COLO829 (cell line): ENCODE data around the gene STX7.
"Not testable (repeated sequence)": the region's sequence is repeated elsewhere in the genome, so short reads cannot be mapped to it uniquely, and the experiment has no call there.

Source experiments
- DNase-seq: peaks from one replicate; pipeline ENCODE4 v3.0.0; 2012; ENCODE audit warnings: low spot score

Gene STX7

GRCh38 chr6:132512638-132513632 lies at the start of gene STX7:
Gene STX7, minus strand, starts transcription at chr6:132513116. Its CDS starts 9,586 bp downstream, at chr6:132503530.
- peak; percentile 87 for DNase-seq

GRCh38 chr6:132560087-132560486 lies 47.2 kb upstream of the STX7 start:
- DNase-seq: not testable (repeated sequence)

GRCh38 chr6:132552372-132552771 lies 39.5 kb upstream of the STX7 start, which contains the start of gene TAAR8:
Gene TAAR8, plus strand, starts transcription at chr6:132552672. Its CDS starts 21 bp downstream, at chr6:132552693.
- DNase-seq: no peak

GRCh38 chr6:132551214-132551613 lies 38.3 kb upstream of the STX7 start:
- DNase-seq: no peak

GRCh38 chr6:132548746-132549463 lies 36.0 kb upstream of the STX7 start:
- DNase-seq: no peak

GRCh38 chr6:132544826-132545225 lies 31.9 kb upstream of the STX7 start:
- DNase-seq: no peak

GRCh38 chr6:132537977-132538376 lies 25.1 kb upstream of the STX7 start, which contains the start of gene TAAR9:
Gene TAAR9, plus strand, starts transcription at chr6:132538277. Its CDS starts 13 bp downstream, at chr6:132538290.
- DNase-seq: no peak

GRCh38 chr6:132537145-132537544 lies 24.2 kb upstream of the STX7 start:
- DNase-seq: no peak

GRCh38 chr6:132534546-132534945 lies 21.6 kb upstream of the STX7 start:
- not testable (repeated sequence) for DNase-seq

GRCh38 chr6:132530293-132530974 lies 17.5 kb upstream of the STX7 start:
- DNase-seq: no peak

- peak; percentile 18 for DNase-seq
Observed at GRCh38 chr6:132527791-132528190, 14.9 kb upstream of the STX7 start.

- no peak for DNase-seq
Observed at GRCh38 chr6:132526461-132526860, 13.5 kb upstream of the STX7 start.

GRCh38 chr6:132525866-132526265 lies 12.9 kb upstream of the STX7 start:
- no peak for DNase-seq

- DNase-seq: no peak
Observed at GRCh38 chr6:132524646-132525045, 11.7 kb upstream of the STX7 start.

- no peak for DNase-seq
Observed at GRCh38 chr6:132520953-132521352, 8.0 kb upstream of the STX7 start.

- DNase-seq: no peak
Observed at GRCh38 chr6:132515386-132515785, 2.5 kb upstream of the STX7 start.

- DNase-seq: no peak
Observed at GRCh38 chr6:132513831-132514545, 1.1 kb upstream of the STX7 start.

GRCh38 chr6:132512342-132512637 lies 626 bp downstream of the STX7 start:
- DNase-seq: no peak

GRCh38 chr6:132511831-132512220 lies 1.1 kb downstream of the STX7 start:
- DNase-seq: no peak

GRCh38 chr6:132511210-132511830 lies 1.6 kb downstream of the STX7 start:
- DNase-seq: peak; percentile 41
